Posterior cingulate gyrus (tissue), 11 donors: ENCODE measurements around the gene PDE4D.
A peak's percentile ranks its signal among the peaks of the same experiment; 100 is the strongest.
"Not testable (repeated sequence)": the region's sequence is repeated elsewhere in the genome, so short reads cannot be mapped to it uniquely, and the experiment has no call there.

Experiments used
- DNase-seq, 10 donors: peaks; one replicate each; pipeline versions ENCODE4 v3.0.0 to v3.0.0-alpha.2; 2020 to 2021; ENCODE audit warnings: mixed read lengths in 3 of 10
- intact Hi-C: fragments of 100-400 bp; cut with DNase I; formaldehyde crosslinking; loops from one replicate; pipeline ENCODE4 v1.15.1; 2023

Gene PDE4D

GRCh38 chr5:58963361-58963760 lies 930.2 kb downstream of the PDE4D start:
- no peak for DNase-seq
- intact Hi-C loops = no loop called here

GRCh38 chr5:58961631-58962280 lies 931.8 kb downstream of the PDE4D start:
- intact Hi-C loops = no loop called here
- DNase-seq = no peak

- intact Hi-C loops = no loop called here
- DNase-seq = no peak
Observed at GRCh38 chr5:58958701-58959100, 934.8 kb downstream of the PDE4D start.

- DNase-seq, intact Hi-C loops: not testable (repeated sequence)
Observed at GRCh38 chr5:58953218-58953617, 940.3 kb downstream of the PDE4D start.

- intact Hi-C loops = no loop called here
- DNase-seq = peak in 1 of 10 donors; percentile 62
Observed at GRCh38 chr5:58950224-58950623, 943.3 kb downstream of the PDE4D start.

- intact Hi-C loops = no loop called here
- DNase-seq = no peak
Observed at GRCh38 chr5:58946230-58946629, 947.3 kb downstream of the PDE4D start.

GRCh38 chr5:58944221-58944620 lies 949.3 kb downstream of the PDE4D start:
- intact Hi-C loops = no loop called here

GRCh38 chr5:58940446-58940845 lies 953.1 kb downstream of the PDE4D start:
- intact Hi-C loops = no loop called here
- no peak for DNase-seq

More at GRCh38 chr5:58944221-58944620, 949.3 kb downstream of the PDE4D start:
- no peak for DNase-seq

- no peak for DNase-seq
- intact Hi-C loops = no loop called here
Observed at GRCh38 chr5:58939664-58940063, 953.9 kb downstream of the PDE4D start.

- no peak for DNase-seq
- intact Hi-C loops = no loop called here
Observed at GRCh38 chr5:58938563-58939424, 954.7 kb downstream of the PDE4D start.

GRCh38 chr5:58937031-58937681 lies 956.4 kb downstream of the PDE4D start:
- intact Hi-C loops = no loop called here
- DNase-seq = no peak

- DNase-seq = no peak
- intact Hi-C loops = no loop called here
Observed at GRCh38 chr5:58934629-58935097, 958.9 kb downstream of the PDE4D start.

- DNase-seq = no peak
- intact Hi-C loops = no loop called here
Observed at GRCh38 chr5:58933891-58934628, 959.5 kb downstream of the PDE4D start.

- DNase-seq = no peak
- intact Hi-C loops = no loop called here
Observed at GRCh38 chr5:58932057-58932612, 961.4 kb downstream of the PDE4D start.

- intact Hi-C loops = no loop called here
- no peak for DNase-seq
Observed at GRCh38 chr5:58930520-58930919, 963.0 kb downstream of the PDE4D start.

- intact Hi-C loops = no loop called here
- no peak for DNase-seq
Observed at GRCh38 chr5:58929726-58930125, 963.8 kb downstream of the PDE4D start.

- intact Hi-C loops = no loop called here
- no peak for DNase-seq
Observed at GRCh38 chr5:58927938-58928337, 965.6 kb downstream of the PDE4D start.

GRCh38 chr5:58927181-58927580 lies 966.3 kb downstream of the PDE4D start:
- intact Hi-C loops = no loop called here
- DNase-seq = no peak

- intact Hi-C loops = no loop called here
- no peak for DNase-seq
Observed at GRCh38 chr5:58926541-58926935, 967.0 kb downstream of the PDE4D start.
